KOPT-K1 (cell line): ENCODE data around the gene KIRREL3.

Experiments used
- H3K27ac ChIP-seq: fragments of 200-600 bp; sonication (generic); 2 replicates; pipeline ENCODE4 v1.5.1; 2016; ENCODE audit warnings: antibody characterized with exemption, mild to moderate bottlenecking, low read depth, low read length; ENCODE audit not compliant: poor library complexity, severe bottlenecking
- H3K36me3 ChIP-seq: fragments of 200-600 bp; sonication (generic); 2 replicates; pipeline ENCODE4 v1.5.1; 2017; ENCODE audit warnings: antibody characterized with exemption, mild to moderate bottlenecking, low read length, moderate library complexity; ENCODE audit not compliant: insufficient read depth
- H3K9me3 ChIP-seq: fragments of 200-600 bp; sonication (generic); 2 replicates; pipeline ENCODE4 v1.5.1; 2017; ENCODE audit warnings: antibody characterized with exemption, low read length, mild to moderate bottlenecking; ENCODE audit not compliant: insufficient read depth, poor library complexity, severe bottlenecking

Gene KIRREL3

DNA sequence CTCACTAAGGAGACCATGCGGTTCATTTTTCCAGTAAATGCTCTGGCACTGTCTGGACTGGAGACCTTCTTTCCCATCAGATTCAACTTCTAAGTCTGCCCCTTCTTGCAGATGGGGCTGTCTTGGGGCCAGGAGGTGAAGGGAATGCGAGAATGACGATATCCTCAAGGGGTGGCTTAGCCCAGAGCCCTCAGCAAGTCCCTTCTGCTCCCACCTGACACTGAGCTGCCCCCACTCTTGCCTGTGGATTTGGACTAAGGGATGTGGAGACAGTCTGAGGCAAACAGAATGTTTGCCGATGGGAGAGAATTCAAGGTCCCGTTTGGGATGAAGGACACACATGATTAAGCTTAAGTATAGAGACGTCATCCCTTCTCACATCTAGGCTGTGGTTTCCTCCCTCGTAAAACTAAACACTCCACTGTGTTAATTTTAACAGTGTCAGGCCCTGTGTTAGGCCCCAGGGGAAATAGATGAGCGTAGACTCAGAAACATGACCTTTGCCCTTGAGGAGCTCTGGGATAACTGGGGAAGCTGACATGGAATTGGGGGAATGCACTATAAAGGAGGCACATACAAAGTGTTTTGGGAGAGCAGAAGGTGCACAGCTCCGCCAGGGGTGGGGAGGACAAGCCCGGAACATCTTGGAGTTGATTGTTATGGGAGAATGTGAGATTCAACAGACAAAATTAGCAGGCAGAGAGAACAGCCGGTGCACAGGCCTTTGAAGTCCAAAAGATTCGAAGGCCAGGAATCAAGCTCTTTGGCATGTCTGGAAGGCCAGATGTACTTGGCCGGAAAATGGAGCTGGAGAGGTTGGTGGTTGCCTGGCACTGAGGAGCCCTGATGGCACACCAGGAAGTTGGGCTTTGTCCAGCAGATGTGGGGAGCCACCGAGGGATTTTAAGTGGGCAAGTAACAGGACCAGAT is 573.5 kb downstream of the KIRREL3 start:
- no peak overlapping the region for H3K27ac ChIP-seq
- H3K9me3 ChIP-seq = no peaks in the 10 kb centered on the region
- no peaks in the 10 kb centered on the region for H3K36me3 ChIP-seq

- H3K27ac ChIP-seq = no peak overlapping the region
- no peaks in the 10 kb centered on the region for H3K9me3 ChIP-seq
- H3K36me3 ChIP-seq = no peaks in the 10 kb centered on the region
Measured at GRCh38 chr11:126426106-126426505, 574.5 kb downstream of the KIRREL3 start.

DNA sequence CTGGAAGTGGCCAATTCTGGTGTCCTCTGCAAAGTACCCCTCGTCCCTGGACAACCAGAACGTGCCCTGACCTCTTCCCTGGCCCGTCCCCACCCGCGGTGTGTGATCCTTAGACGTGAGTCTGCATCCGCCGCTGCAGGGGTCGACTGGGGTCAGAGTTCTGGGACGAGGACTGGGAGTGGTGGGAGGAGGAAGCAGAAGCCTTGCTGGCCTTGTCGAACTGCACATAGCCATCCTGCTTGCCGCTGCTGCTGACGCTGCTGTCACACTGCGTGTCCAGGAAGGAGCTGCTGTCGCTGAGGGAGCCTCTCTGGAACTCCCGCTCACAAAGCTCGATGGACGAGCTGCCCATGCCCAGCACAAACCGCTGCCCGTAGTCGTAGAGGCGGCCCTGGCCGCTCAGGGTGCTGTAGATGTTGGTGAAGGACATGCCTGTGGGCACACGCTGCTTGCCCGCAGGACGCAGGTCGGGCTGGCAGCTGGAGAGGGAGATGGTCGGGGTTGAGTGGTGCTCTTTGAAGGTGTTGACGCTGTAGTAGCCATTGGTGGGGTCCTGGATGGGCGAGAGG is 576.0 kb downstream of the KIRREL3 start:
- no peaks in the 10 kb centered on the region for H3K9me3 ChIP-seq

GRCh38 chr11:126423743-126424142 is 576.8 kb downstream of the KIRREL3 start:
- Histone ChIP-seq H3K36me3 (no peaks in the 10 kb centered on the region), H3K27ac (no peak overlapping the region), H3K9me3 (no peaks in the 10 kb centered on the region)

More for the DNA sequence above, 576.0 kb downstream of the KIRREL3 start:
- Histone ChIP-seq H3K36me3 (no peaks in the 10 kb centered on the region), H3K27ac (no peak overlapping the region)

- H3K36me3 ChIP-seq = no peaks in the 10 kb centered on the region
- H3K27ac ChIP-seq = no peak overlapping the region
Measured at GRCh38 chr11:126423154-126423553, 577.4 kb downstream of the KIRREL3 start.

DNA sequence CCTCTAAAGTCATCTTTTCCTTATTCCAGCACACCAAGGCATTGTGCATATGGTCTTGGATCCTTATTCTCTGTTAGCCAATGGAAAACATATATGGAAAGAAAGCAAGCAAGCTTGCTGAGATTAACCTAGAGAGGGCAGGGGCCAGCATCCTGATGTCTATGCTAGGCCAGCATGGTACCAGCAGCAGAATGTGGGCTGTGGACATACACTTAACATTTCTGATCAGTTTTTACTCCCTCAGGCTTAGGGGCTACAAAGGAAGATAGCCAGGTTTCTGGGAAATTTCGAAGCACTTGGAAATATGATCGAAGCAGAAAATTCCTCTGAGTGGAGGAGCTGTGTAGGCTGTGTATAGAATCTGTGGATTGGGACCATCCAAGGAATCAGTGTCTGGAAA is 578.1 kb downstream of the KIRREL3 start:
- Histone ChIP-seq H3K36me3 (no peaks in the 10 kb centered on the region), H3K9me3 (no peaks in the 10 kb centered on the region), H3K27ac (no peak overlapping the region)

More at GRCh38 chr11:126423154-126423553, 577.4 kb downstream of the KIRREL3 start:
- no peaks in the 10 kb centered on the region for H3K9me3 ChIP-seq

DNA sequence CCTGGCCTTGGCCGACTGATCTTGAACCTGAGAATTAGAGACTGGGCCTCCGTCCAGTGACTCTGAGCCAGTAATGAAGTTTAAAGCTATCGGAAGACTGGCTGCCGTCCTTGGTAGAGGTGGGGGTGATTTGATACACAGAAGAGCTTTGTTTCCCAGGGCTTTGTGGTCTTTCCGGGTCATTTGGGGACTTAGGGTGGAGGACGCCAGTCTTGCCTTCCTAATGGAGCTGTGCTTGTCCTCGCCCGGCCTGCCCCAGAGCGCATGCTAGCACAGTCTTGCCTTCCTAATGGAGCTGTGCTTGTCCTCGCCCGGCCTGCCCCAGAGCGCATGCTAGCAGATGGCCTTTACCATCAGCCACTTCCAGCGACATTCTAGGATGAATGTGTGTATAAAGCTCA is 579.3 kb downstream of the KIRREL3 start:
- Histone ChIP-seq H3K27ac (no peak overlapping the region), H3K9me3 (no peaks in the 10 kb centered on the region), H3K36me3 (no peaks in the 10 kb centered on the region)

GRCh38 chr11:126420698-126421256 is 579.8 kb downstream of the KIRREL3 start:
- H3K9me3 ChIP-seq = no peaks in the 10 kb centered on the region
- no peaks in the 10 kb centered on the region for H3K36me3 ChIP-seq
- no peak overlapping the region for H3K27ac ChIP-seq

- Histone ChIP-seq H3K36me3 (peaks cover 3% of the 10 kb centered on the region; the same call in 1 of the 2 replicates), H3K27ac (no peak overlapping the region), H3K9me3 (no peaks in the 10 kb centered on the region)
Measured at GRCh38 chr11:126419801-126420697, 580.5 kb downstream of the KIRREL3 start.

- Histone ChIP-seq H3K36me3 (peaks cover 14% of the 10 kb centered on the region; the same call in 1 of the 2 replicates), H3K9me3 (no peaks in the 10 kb centered on the region), H3K27ac (no peak overlapping the region)
Measured at GRCh38 chr11:126418887-126419286, 581.7 kb downstream of the KIRREL3 start.

- Histone ChIP-seq H3K9me3 (no peaks in the 10 kb centered on the region), H3K27ac (no peak overlapping the region), H3K36me3 (peaks cover 28% of the 10 kb centered on the region; the same call in 1 of the 2 replicates)
Measured at GRCh38 chr11:126417091-126417862, 583.3 kb downstream of the KIRREL3 start.

DNA sequence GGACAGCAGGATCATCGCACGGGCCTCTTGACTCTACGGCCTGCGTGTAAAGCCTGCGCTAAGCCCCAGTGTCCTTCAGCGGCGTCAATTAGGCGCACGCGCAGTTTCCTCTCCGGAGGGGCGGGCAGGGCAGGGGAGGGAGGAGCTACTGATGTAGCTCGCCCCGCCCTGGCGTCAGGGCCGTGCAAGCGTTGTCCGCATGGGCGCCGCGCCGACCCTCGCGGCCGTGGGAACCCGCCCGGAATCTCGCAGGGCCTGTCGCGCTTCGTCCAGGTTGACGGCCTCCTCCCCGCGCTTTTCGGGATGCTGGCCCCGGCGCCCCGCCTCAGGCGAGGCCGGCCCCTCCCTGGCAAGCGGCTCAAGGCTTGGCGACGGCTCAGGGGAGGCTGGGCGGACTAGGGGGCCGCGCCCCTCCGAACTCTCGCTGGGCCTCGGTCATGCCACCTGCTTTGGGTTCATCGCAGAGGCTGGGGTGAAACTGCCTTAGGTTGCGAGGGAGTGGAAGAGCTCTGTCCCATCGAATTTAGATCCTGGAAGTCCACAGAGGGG is 584.0 kb downstream of the KIRREL3 start:
- Histone ChIP-seq H3K36me3 (peaks cover 35% of the 10 kb centered on the region; the same call in 1 of the 2 replicates), H3K27ac (no peak overlapping the region), H3K9me3 (no peaks in the 10 kb centered on the region)

- Histone ChIP-seq H3K27ac (no peak overlapping the region), H3K36me3 (peaks cover 42% of the 10 kb centered on the region; the same call in 1 of the 2 replicates), H3K9me3 (no peaks in the 10 kb centered on the region)
Measured at GRCh38 chr11:126415669-126416420, 584.7 kb downstream of the KIRREL3 start.
